PC-9 (cell line): ENCODE data around the gene UBTF.

Experiments
- CTCF ChIP-seq: fragments of 200-600 bp; sonication (generic); conservative IDR thresholded peaks from 2 replicates; pipeline ENCODE4 v1.6.1; 2017; ENCODE audit warnings: mixed run types, antibody characterized with exemption, mild to moderate bottlenecking, moderate library complexity
- EZH2 ChIP-seq: fragments of 200-600 bp; sonication (generic); IDR thresholded peaks from 2 replicates; pipeline ENCODE4 v1.8.0; 2017; ENCODE audit warnings: antibody characterized with exemption, low read depth

GRCh38 chr17:44218344-44219107 is 949 bp downstream of the UBTF start:
- TF ChIP-seq CTCF (peak; percentile 62), EZH2 (no peak)
